Fibroblast of skin of abdomen (primary cell): ENCODE data around the gene HCLS1.
"Not testable (repeated sequence)": the region's sequence is repeated elsewhere in the genome, so short reads cannot be mapped to it uniquely, and the experiment has no call there.

Experiments
- DNase-seq: peaks from one replicate; pipeline ENCODE4 v3.0.0-alpha.2; 2013

Gene HCLS1

GRCh38 chr3:121594850-121595249, 65.9 kb downstream of the HCLS1 start:
- no peak for DNase-seq

- DNase-seq, result not testable (repeated sequence)
These were observed 66.9 kb downstream of the HCLS1 start for GRCh38 chr3:121593806-121594205.

- no peak for DNase-seq
These were observed 67.6 kb downstream of the HCLS1 start, which contains the start of gene FBXO40 for GRCh38 chr3:121592856-121593702. TSS of gene FBXO40 (plus strand) at chr3:121593379. CDS start at chr3:121620576, 27,197 bp downstream.

- DNase-seq, result no peak
These were observed 76.3 kb downstream of the HCLS1 start for GRCh38 chr3:121584418-121584817.

- no peak for DNase-seq
These were observed 79.0 kb downstream of the HCLS1 start for GRCh38 chr3:121581691-121582090.
